Cerebellar nuclear complex (tissue), 1 donor: ENCODE results near the gene MED14.
A peak's percentile ranks its signal among the peaks of the same experiment; 100 is the strongest.
"Not testable (repeated sequence)": the region's sequence is repeated elsewhere in the genome, so short reads cannot be mapped to it uniquely, and the experiment has no call there.

ENCODE experiments used
- DNase-seq, 2 experiments: peaks; one replicate each; lab custom pipeline; 2025; lab: John Stamatoyannopoulos, UW

MED14 gene

GRCh38 chrX:40735325-40736169, at the start of gene MED14:
MED14 (minus strand) TSS chrX:40735542; CDS start chrX:40735412, 130 bp downstream.
- DNase-seq = peak; percentile 38 to 49

- DNase-seq = no peak
Observed at GRCh38 chrX:40784516-40785151, 49.3 kb upstream of the MED14 start.

- DNase-seq = not testable (repeated sequence)
Observed at GRCh38 chrX:40782644-40783259, 47.4 kb upstream of the MED14 start.

GRCh38 chrX:40780951-40781350, 45.6 kb upstream of the MED14 start:
- DNase-seq = no peak

GRCh38 chrX:40780082-40780481, 44.7 kb upstream of the MED14 start:
- DNase-seq = no peak

GRCh38 chrX:40778861-40779575, 43.7 kb upstream of the MED14 start:
- no peak for DNase-seq

GRCh38 chrX:40773809-40774208, 38.5 kb upstream of the MED14 start:
- DNase-seq = no peak

- DNase-seq = no peak
Observed at GRCh38 chrX:40773188-40773587, 37.8 kb upstream of the MED14 start.

GRCh38 chrX:40772290-40772689, 36.9 kb upstream of the MED14 start:
- no peak for DNase-seq

- DNase-seq = no peak
Observed at GRCh38 chrX:40761762-40762161, 26.4 kb upstream of the MED14 start.

- no peak for DNase-seq
Observed at GRCh38 chrX:40759374-40759773, 24.0 kb upstream of the MED14 start.

GRCh38 chrX:40757058-40757457, 21.7 kb upstream of the MED14 start:
- DNase-seq = no peak

GRCh38 chrX:40755291-40756249, 20.2 kb upstream of the MED14 start:
- peak in 1 of 2 experiments; percentile 8 for DNase-seq

GRCh38 chrX:40749681-40750494, 14.5 kb upstream of the MED14 start:
- no peak for DNase-seq

- DNase-seq = no peak
Observed at GRCh38 chrX:40748977-40749376, 13.6 kb upstream of the MED14 start.

- DNase-seq = no peak
Observed at GRCh38 chrX:40746521-40746920, 11.2 kb upstream of the MED14 start.

- no peak for DNase-seq
Observed at GRCh38 chrX:40736170-40736505, 796 bp upstream of the MED14 start.

- no peak for DNase-seq
Observed at GRCh38 chrX:40734971-40735324, 394 bp downstream of the MED14 start.

GRCh38 chrX:40733706-40734105, 1.6 kb downstream of the MED14 start:
- DNase-seq = no peak

GRCh38 chrX:40732499-40732898, 2.8 kb downstream of the MED14 start:
- DNase-seq = not testable (repeated sequence)
